Measurements from ENCODE around the gene EYA2. TPM values are rescaled to one million over a fixed set of nuclear protein-coding genes. Genes with fewer than 3 reads are reported as not detected.
"Not testable (repeated sequence)": the region's sequence is repeated elsewhere in the genome, so short reads cannot be mapped to it uniquely, and the experiment has no call there.

Gene EYA2
- total RNA-seq, 1 donor from 2014 or later, result 15.3 TPM

DNA sequence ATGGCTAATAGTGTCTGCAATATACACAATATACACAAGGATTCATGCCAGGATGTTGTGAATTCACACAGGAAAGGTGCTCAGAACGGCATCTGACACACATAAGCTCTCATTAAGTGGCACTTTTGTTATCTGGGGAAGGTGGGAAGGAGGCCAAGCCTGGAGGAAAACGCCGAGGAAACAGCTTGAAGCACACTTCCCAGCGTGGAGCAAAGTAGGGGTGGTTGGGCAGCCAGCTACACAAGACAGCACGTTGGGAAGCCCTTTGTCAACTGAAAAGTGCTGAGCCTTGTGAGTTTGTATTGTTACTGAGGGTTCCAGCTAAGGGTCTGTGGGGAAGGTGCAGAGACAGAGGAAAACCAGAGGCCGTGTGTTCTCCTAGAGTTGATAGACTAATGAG, 280.9 kb downstream of the EYA2 start:
- no peak for DNase-seq (ENCODE audit: low spot score)

DNA sequence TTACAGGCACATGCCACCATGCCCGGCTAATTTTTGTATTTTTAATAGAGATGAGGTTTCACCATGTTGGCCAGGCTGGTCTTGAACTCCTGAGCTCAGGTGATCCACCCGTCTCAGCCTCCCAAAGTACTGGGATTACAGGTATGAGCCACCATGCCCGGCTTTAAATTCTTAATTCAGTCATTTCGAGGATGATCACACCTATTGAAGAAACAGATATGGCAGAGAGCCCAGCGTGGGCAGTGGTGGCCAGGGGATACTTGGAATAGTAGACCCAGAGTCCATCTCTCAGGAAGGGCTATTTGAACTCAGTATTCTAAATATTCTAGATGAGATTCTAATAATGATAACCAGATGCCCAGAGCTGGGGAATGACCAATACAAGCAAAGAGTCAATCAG, 281.6 kb downstream of the EYA2 start:
- not testable (repeated sequence) for DNase-seq (ENCODE audit: low spot score)

DNA sequence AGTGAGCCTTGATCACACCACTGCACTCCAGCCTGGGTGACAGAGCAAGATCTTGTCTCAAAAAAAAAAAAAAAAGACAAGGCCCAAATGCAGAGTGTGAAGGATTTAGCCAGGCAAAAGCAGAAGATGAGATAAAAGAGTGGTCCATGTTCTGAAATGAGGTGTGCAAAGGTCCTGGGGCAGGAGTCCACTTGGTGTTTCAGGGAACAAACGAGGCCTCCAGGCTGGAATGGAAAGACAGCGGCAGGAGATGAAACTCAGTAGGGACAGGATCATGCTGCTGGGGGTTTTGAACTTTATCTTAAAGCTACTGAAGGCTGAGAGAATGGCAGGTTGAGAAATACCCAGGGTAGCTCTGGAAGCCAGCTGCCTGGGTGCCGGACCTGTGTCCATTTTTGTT, 283.6 kb downstream of the EYA2 start:
- no peak for DNase-seq (ENCODE audit: low spot score)

DNA sequence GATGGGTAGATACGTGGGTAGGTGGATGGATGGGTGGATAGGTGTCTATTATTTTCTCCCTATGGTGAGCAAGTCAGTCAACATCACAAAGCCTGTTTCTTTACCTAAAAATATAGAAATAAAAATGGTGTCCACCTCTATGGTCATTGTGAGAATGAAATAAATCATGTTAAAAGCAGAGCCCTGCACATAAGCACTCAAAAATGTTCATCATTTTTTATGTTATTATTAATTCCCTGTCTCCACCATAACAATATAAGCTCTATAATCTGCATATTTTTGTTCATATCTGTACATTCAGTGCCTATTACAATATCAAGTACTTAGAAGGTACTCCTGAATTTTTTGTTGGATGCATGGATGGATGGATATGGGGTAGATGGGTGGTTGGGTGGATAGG, 284.2 kb downstream of the EYA2 start:
- DNase-seq (ENCODE audit: low spot score), result no peak

DNA sequence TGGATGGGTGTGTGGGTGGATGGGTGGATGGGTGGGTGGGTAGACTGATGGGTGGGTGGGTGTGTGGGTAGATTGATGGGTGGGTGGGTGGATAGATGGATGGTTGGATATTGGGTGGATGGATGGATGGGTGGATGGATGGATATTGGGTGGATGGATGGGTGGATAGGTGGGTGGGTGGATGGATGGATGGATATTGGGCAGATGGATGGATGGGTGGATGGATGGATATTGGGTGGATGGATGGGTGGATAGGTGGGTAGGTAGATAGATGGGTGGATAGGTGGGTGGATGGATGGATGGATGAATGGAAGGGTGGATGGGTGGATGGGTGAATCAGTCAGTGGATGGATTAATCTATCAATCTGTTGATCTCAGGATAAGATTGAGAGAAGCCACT, 284.6 kb downstream of the EYA2 start:
- DNase-seq (ENCODE audit: low spot score), result no peak

DNA sequence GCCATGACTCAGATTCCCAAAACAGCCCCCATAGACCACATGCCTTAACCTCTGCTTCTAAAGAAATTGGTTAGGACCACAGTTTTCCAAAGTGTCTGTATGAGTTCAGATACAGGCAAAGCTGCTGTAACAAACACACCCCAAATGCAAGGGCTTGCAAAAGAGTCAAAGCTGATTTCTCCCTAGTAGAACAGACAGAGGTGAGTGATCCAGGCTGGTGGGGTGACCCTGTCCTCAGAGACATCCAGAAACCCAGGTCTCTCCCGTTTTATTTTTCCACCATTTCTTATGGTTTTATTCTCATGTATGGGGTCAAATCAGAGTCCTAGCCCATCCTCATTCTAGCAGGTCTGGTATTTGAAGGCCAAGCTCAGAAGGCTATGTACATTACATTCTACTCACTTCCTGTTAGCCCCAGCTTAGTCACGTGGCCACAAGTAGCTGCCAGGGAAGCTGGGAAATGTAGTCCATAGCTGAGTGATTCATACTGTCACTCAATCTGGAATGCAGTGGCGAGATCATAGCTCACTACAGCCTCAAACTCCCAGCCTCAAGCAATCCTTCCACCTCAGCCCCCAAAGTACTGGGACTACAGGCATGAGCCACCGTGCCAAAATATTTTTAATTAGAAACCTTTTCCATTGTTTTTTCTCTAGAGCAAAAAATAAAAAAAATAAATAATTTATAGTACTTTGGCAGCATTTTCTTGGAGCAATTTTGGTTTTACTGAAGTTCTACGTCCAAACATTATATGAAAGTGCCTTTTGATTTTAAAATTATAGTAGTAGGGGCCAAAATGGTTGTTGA, 286.6 kb downstream of the EYA2 start:
- no peak for DNase-seq (ENCODE audit: low spot score)

DNA sequence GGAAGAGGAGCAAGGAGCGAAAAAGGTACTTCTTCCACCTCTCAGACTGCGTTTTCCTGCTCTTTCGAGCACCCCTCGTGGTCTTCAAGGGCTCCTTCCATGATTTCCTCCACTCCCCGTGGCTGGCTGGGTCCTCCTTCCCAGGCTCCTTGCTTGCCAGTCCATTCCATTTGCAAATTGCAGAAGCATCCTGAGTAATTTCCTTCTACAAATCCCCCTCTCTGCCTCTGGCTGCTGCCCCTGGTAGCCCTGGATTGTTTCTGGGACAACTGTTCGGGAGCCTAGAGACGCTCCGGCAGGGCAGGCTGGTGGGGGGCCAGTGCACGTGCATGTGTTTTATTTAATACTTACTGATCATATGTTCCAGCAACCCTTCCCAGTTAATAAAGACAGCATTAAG, 288.7 kb downstream of the EYA2 start:
- no peak for DNase-seq (ENCODE audit: low spot score)

DNA sequence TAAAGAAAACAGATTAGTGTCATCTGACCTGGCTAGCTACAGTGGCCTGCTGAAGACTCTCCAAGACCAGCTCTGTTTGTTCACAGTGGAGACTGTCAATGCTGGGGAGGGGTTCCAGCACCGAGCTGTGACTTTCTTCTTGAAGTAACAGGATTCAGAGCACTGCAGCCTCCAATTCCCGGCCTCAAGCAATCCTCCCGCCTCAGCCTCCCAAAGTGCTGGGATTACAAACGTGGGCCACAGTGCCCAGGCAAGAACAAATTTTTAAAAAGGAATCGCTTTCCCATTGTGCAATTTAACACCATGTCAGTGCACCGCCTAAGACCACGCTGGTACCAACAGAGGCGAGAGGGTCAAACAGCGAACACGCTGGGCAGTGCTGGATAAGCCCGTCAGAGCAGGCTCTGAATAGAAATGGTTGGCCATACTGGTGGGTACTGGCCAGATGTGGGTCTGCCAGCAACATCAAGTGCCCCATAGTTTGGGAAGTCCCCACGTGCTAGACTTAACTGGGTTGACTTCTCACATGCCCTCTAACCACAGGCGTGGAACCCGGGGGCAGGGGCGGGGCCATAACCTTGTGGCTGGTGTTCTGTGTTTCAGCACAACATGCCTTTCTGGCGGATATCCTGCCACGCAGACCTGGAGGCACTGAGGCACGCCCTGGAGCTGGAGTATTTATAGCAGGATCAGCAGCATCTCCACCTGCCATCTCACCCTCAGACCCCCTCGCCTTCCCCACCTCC, 293.0 kb downstream of the EYA2 start:
- no peak for DNase-seq (ENCODE audit: low spot score)

DNA sequence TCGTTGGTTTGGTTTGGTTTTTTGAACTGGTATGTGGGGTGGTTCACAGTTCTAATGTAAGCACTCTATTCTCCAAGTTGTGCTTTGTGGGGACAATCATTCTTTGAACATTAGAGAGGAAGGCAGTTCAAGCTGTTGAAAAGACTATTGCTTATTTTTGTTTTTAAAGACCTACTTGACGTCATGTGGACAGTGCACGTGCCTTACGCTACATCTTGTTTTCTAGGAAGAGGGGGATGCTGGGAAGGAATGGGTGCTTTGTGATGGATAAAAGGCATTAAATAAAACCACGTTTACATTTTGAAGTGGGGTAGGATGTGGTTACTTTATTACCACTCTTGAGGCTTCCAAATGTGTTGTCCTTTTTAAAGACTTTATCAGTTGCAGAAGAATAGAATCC, 293.9 kb downstream of the EYA2 start:
- no peak for DNase-seq (ENCODE audit: low spot score)

DNA sequence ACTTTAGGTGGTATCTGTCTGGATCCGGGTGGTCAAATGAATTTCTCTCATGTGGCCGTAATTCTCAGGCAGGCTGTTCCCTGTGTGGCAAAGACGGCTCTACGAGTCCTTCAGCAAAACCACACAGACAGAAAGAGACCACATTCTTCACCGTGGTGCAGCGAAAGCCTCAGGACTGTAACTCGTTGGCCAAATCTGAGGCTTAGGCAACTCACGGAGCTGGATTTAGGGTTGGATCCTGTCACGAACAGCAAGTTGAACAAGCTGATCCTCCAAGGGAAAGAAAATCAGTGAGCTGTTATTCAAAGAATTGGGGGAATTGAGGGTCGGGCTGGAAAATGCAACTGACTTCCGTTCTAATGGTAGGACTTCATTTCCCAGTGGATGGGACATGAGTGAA, 294.4 kb downstream of the EYA2 start:
- no peak for DNase-seq (ENCODE audit: low spot score)

DNA sequence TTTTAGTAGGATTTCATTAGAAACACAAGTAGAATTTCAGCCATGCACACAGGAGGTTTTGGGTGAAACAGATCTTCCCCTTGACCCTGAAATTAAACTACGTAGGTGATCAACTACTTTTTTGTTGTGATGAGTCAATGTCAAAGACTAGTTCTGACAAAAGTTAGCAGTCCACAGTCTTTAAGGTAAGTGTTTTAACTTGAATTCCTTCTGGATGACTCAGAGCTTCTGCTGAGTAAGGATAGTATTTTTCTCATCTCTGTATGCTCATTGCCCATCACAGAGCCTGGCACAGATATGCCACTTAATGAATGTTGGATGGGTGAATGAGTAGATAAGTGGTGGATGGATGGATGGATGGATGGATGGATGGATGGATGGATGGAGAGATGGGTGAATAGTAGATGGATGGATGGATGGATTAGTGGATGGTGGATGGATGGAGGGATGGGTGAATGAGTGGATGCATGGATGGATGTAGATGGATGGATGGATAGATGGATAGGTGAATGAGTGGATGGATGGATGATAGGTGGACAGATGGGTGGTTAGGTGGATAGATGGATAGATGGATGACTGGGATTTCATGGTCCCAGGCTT, 296.5 kb downstream of the EYA2 start:
- no peak for DNase-seq (ENCODE audit: low spot score)

DNA sequence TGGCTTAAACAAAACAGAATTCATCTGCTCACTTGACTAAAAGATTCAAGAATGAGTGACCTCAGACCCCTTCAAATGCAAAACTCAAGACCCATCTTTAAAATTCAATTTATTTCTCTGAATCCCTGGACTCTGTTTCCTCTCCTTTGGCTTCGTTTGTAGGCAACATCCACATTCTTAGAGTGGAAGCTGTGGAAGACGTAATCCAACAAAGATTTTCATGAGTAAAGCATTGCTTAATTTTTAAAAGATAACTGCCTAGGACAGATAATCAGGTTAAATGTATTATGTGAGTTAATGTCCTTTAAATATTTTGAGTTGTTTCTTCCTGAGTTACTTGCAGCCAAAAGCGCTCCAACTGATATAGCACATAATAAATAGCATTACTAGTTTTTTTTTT, 297.3 kb downstream of the EYA2 start:
- DNase-seq (ENCODE audit: low spot score), result no peak

DNA sequence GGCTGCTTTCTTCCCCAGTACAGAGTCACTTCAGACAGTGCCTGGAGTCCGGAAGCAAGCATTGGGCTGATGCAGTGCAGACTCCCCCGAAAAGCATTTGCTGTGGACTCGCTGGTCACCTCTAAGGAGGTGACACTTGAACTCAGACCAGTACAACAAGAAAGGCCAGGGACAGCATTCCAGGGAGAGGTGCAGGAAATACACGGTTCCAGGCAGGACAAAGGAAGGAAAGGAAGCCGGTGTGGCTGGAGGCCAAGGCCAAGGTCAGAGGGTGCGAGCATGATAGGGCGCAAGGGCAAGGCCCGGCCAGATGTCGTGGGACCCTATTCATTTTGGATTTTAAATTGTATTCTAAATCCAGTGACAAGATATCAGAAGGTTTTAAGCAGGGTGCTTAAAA, 300.9 kb downstream of the EYA2 start:
- DNase-seq (ENCODE audit: low spot score), result no peak

DNA sequence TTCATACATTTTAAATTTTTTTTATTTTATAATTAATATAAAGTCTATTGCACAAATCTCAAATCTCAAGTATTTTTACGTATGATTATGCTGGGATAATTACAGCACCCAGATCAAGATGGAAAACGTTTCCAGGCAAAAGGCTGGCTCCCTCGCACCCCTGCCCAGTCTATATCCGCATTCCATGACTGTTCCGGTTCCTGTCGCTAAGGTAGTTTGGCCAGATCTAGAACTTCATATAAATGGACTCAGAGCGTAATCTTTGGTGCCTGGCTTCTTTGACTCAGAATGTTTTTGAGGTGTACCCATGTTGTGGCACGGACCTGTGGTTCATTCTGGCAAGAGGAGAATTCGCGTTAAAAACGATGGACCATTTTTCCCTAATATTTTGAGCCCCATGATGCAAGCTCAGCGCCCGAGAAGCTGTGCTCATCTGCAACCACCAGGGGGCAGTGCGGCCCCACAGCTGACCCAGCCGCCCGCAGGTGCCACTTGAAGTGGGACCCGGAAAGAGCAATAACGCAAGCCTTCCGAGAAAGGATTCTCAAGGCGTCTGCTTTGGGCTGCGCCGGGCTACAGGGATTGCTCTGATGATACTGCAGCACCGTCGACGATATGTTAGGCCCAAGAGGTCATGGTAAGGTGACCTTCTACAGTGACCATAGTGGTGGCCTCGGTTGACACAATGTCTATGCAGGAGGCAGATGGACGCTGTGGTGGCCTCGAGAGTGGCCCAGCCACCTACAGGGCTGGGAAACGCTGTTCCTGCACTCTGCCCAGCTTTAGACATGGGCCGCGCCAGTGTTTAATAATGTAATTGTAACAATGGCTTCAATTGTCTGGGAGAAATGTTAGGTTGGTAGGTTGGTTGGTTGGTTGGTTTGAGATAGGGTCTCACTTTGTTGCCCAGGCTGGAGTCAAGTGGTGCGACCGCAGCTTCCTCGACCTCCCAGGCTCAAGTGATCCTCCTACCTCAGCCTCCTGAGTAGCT, 301.7 kb downstream of the EYA2 start:
- peak; percentile 80 for DNase-seq (ENCODE audit: low spot score)

DNA sequence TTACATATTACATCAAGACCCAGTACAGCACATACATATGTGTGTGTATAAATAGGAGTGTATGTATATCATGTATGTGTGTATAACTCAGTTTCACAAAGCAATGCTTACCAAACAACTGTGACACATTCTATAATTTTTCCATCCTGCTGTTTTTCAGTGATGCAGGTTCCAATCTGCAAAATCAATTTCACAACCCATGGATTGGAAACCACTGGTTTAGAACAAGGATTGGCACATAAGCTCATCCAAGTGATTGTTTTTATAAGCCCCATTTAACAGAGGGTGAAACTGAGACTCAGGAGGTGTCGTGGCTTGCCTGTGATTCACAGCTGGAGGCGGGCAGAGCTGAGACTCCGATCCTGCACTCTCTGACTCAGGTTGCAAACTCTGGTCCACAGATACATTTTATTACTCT, 303.6 kb downstream of the EYA2 start:
- no peak for DNase-seq (ENCODE audit: low spot score)

DNA sequence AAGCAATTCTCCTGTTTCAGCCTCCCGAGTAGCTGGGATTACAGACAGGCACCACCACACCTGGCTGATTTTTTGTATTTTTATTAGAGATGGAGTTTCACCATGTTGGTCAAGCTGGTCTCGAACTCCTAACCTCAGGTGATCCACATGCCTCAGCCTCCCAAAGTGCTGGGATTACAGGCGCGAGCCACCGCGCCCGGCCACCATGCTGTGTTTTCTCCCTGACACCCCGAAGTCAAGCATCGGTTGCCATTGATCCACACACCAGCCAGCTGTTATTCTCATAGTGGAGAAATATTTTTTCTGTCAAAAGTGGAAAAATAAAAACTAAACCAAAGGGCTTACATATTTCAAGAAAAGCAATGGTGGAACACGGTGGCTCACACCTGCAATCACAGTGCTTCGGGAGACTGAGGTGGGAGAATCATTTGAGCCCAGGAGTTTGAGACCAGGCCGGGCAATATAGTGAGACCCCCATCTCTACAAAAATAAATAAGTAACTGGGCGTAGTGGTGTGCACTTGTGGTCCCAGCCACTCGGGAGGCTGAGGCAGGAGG, 304.4 kb downstream of the EYA2 start:
- DNase-seq (ENCODE audit: low spot score), result no peak

DNA sequence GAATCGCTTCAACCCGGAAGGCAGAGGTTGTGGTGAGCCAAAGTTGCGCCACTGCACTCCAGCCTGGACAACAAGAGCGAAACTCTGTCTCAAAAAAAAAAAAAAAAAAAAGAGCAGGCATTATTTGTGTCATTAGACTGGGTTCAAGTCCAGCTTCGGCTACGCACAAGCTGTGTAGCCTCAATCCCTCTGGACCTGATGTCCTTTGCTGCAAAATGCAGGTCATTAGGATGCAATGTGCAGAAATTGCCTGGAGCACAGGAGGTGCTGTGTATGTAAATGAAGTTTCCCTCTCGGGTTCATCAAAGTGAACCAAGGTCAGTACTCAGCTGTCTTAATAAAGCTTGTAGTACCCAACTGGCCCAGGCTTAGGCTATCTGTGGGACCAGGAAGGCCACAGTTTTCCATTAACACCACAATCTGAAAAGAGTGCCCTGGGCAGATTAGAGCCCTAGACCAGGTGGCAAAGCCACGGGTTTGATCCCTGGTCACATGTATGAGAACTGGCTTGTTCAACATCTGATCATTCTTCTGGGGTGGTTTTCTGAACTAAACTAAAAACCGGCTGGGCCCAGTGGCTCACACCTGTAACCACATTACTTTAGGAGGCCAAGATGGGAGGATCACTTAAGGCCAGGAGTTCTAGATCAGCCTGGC, 306.6 kb downstream of the EYA2 start:
- DNase-seq (ENCODE audit: low spot score), result no peak

DNA sequence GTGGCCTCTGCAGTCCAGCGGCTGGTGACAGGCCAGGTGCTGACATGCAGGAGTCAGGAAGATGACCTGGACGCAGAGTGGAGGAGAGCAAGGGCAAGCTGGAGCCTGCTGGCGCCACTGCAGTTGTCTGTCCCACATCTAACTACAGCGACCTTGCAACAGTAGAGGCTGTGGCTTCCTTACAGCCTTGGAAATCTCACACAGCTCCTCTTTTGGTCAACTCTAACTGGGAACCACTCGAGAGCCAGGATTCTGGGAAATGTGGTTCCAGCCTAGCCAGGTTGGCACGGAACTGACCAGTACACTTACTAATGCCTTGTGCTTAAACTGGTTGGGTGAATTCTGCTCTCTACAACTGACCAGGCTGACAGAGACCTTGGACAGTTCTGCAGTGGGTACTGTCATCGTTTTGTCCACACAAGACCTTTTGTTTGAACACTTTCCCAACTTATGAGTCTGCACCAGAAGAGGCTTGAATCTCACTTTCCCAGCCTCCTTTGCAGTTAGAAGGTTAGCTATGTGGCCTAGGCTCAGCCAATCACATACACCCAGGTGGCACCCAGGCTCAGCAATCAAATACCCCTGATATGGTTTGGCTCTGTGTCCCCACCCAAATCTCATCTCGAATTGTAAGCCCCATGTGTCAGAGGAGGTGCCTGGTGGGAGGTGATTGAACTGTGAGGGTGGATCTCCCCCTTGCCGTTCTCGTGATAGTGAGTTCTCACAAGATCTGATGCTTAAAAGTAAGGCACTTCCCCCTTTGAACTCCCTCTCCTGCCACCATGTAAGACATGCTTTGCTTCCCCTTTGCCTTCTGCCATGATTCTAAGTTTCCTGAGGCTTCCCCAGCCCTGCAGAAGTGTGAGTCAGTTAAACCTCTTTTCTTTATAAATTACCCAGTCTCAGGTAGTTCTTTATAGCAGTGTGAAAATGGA, 308.4 kb downstream of the EYA2 start:
- no peak for DNase-seq (ENCODE audit: low spot score)

DNA sequence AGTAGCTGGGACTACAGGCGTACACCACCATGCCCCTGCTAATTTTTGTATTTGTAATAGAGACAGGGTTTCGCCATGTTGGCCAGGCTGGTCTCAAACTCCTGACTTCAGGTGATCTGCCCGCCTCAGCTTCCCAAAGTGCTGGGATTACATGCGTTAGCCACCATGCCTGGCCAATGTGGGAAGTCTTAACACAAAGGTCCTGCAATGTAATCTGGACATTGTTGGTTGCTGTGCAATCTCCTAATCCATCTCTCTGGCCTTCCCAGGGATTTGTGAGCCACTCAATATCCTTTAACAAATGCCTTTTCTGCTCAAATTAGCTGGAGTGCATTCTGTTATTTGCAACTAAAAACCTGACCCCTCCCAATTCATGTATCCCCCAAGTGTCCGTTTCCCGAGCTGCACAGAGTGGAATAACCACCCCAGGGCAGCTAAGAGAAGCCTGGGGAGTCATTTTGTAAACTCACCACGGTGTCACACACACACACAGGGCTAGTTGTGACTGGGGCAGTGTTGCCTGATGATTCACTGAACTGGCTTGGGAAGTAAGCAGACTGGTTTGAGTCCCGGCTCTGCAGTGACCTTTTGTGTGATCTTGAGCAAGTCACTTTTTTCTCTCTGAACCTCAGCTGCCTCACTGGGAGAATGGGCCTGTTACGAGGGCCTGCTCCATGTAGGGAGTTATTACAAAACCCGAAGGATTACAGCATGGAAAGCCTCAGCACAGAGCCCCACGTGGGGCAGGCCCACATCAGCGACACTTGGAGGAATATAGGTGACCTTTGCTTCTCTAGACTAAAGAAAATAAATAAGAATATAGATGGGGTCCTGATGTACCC, 309.6 kb downstream of the EYA2 start:
- DNase-seq (ENCODE audit: low spot score), result no peak
